ENCODE data around the gene DNAJA3.

DNAJA3 gene

DNA sequence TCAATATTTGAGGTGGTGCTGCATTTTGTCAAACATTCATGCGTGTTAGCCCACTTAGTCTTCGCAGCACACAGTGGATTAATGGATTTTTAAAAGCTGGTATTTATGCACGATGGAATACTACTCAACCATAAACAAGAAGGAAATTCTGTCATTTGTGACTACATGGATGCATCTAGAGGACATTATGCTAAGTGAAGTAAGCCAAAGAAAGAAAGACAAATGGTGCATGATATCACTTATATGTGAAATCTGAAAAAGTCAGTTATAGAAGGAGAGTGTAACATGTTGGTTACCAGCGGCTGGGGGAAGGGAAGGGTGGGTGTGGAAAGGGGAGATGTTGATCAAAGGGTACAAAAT, 73.5 kb downstream of the DNAJA3 start:
- no peaks in the 10 kb centered on the region for H3K9me3 Mint-ChIP-seq
- H3K4me1 Mint-ChIP-seq (ENCODE audit: low read depth), result peaks cover 59% of the 10 kb centered on the region
- peaks cover 30% of the 10 kb centered on the region for H3K36me3 Mint-ChIP-seq (ENCODE audit: low read depth)

DNA sequence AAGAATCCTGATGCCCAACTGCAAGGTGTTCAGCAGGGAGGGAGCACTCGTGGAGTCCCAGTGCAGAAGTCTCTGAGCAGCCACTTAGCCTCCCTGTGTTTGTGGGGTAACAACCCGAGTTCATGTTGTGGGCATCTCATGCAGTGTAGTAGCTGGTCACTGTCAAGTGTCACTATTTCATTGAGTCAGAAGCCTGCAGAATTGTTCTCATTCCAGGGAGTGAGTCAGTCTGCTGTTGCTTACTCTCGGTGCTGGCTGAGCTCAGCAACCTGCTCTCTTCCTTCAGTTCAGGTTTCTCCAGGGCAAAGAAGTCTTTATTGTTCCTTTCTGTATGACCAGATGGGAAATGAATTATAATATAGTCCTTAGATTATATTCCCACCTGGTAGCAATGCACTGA, 74.6 kb downstream of the DNAJA3 start:
- Mint-ChIP-seq H3K4me3 (no peak overlapping the region), H3K9me3 (no peaks in the 10 kb centered on the region), H3K27me3 (ENCODE audit: low read depth) (no peaks in the 10 kb centered on the region), H3K4me1 (ENCODE audit: low read depth) (peaks cover 57% of the 10 kb centered on the region), H3K27ac (no peak overlapping the region), H3K36me3 (ENCODE audit: low read depth) (peaks cover 28% of the 10 kb centered on the region)
- no peak for DNase-seq (ENCODE audit: low spot score)

More for the DNA sequence above, 73.5 kb downstream of the DNAJA3 start:
- Mint-ChIP-seq H3K4me3 (no peak overlapping the region), H3K27me3 (ENCODE audit: low read depth) (no peaks in the 10 kb centered on the region), H3K27ac (no peak overlapping the region)
- DNase-seq (ENCODE audit: low spot score), result no peak

DNA sequence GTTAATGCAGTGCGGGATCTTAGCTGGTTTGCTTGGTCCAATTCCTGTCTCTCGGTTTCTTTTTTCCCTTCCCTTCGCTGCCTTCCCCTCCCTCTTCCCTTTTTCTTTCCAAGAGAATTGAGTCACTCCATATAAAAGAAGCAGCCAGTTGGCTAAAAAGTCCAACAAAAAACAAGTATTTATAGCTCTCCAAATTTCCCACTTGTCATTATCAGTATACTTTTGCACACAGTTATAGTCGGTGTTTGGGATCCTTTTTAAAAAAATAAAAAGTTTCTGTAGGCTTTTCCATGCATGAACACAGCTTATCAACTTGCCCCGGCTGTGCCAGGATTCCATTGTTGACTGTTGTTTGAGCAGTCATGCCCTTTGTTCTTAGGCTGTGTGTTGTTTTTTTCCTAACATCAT, 75.4 kb downstream of the DNAJA3 start:
- Mint-ChIP-seq H3K4me3 (no peak overlapping the region), H3K36me3 (ENCODE audit: low read depth) (peaks cover 26% of the 10 kb centered on the region), H3K27ac (no peak overlapping the region), H3K9me3 (no peaks in the 10 kb centered on the region), H3K4me1 (ENCODE audit: low read depth) (peaks cover 61% of the 10 kb centered on the region), H3K27me3 (ENCODE audit: low read depth) (no peaks in the 10 kb centered on the region)
- no peak for DNase-seq (ENCODE audit: low spot score)

- DNase-seq (ENCODE audit: low spot score), result peak; percentile 63
- Mint-ChIP-seq H3K36me3 (ENCODE audit: low read depth) (peaks cover 31% of the 10 kb centered on the region), H3K9me3 (no peaks in the 10 kb centered on the region), H3K27me3 (ENCODE audit: low read depth) (no peaks in the 10 kb centered on the region), H3K4me3 (peak overlapping the region; percentile 83), H3K27ac (peak overlapping the region; percentile 97), H3K4me1 (ENCODE audit: low read depth) (peaks cover 44% of the 10 kb centered on the region)
These were observed 79.9 kb downstream of the DNAJA3 start for GRCh38 chr16:4505356-4506147.

Measured in T-helper 2 cell treated with Interferon-gamma antibody and Interleukin-4, amounts not matched to agents 5 μg/mL and 100 μg/mL, for 36 hours (primary cell).